ENCODE data around the gene FASTKD3. TPM values are rescaled to one million over a fixed set of nuclear protein-coding genes. Genes with fewer than 3 reads are reported as not detected.

Gene FASTKD3
- polyA plus RNA-seq, 1 donor from 2014 or later = 27.8 TPM

- Histone ChIP-seq H3K9me3 (ENCODE audit: low read length) (no peaks in the 10 kb centered on the region), H3K9ac (ENCODE audit: low read length) (no peak overlapping the region), H3K4me3 (ENCODE audit: low read length) (no peak overlapping the region), H3K9me2 (ENCODE audit: insufficient read depth, low read length) (no peaks in the 10 kb centered on the region), H3K27ac (ENCODE audit: low read length) (no peak overlapping the region), H2AFZ (ENCODE audit: low read depth, low read length) (no peak overlapping the region), H3F3A (ENCODE audit: insufficient read depth, low read length, poor library complexity, severe bottlenecking) (no peaks in the 10 kb centered on the region), H3K4me2 (ENCODE audit: low read length) (no peak overlapping the region), H3K79me2 (replicated peaks; ENCODE audit: insufficient read depth, low read length) (no peaks in the 10 kb centered on the region), H3K27me3 (ENCODE audit: insufficient read depth, low read depth, low read length) (no peaks in the 10 kb centered on the region), H3K36me3 (ENCODE audit: insufficient read depth, low read length) (peaks cover 13% of the 10 kb centered on the region), H4K20me1 (ENCODE audit: insufficient read depth) (no peaks in the 10 kb centered on the region)
- TF ChIP-seq, protein P1, sequence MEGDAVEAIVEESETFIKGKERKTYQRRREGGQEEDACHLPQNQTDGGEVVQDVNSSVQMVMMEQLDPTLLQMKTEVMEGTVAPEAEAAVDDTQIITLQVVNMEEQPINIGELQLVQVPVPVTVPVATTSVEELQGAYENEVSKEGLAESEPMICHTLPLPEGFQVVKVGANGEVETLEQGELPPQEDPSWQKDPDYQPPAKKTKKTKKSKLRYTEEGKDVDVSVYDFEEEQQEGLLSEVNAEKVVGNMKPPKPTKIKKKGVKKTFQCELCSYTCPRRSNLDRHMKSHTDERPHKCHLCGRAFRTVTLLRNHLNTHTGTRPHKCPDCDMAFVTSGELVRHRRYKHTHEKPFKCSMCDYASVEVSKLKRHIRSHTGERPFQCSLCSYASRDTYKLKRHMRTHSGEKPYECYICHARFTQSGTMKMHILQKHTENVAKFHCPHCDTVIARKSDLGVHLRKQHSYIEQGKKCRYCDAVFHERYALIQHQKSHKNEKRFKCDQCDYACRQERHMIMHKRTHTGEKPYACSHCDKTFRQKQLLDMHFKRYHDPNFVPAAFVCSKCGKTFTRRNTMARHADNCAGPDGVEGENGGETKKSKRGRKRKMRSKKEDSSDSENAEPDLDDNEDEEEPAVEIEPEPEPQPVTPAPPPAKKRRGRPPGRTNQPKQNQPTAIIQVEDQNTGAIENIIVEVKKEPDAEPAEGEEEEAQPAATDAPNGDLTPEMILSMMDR (IDR thresholded peaks at IDR 0.05; ENCODE audit: poor library complexity, severe bottlenecking) = no peak
- TF ChIP-seq MXI1 (conservative IDR thresholded peaks at IDR 0.05; ENCODE audit: poor library complexity, severe bottlenecking) (no peak), TAF1 (IDR thresholded peaks at IDR 0.05; ENCODE audit: low read depth) (no peak), SMC3 (conservative IDR thresholded peaks at IDR 0.05; ENCODE audit: poor library complexity) (no peak), POLR2AphosphoS5 (IDR thresholded peaks at IDR 0.05) (no peak), EP300 (conservative IDR thresholded peaks at IDR 0.05; ENCODE audit: poor library complexity, severe bottlenecking) (no peak), RAD21 (conservative IDR thresholded peaks at IDR 0.05) (no peak), REST (IDR thresholded peaks at IDR 0.05; ENCODE audit: borderline replicate concordance) (no peak), EZH2 (IDR thresholded peaks at IDR 0.05; ENCODE audit: borderline replicate concordance, insufficient read depth, low read length, poor library complexity, severe bottlenecking) (no peak)
Measured at GRCh38 chr5:7857361-7857760, 11.5 kb downstream of the FASTKD3 start.

DNA sequence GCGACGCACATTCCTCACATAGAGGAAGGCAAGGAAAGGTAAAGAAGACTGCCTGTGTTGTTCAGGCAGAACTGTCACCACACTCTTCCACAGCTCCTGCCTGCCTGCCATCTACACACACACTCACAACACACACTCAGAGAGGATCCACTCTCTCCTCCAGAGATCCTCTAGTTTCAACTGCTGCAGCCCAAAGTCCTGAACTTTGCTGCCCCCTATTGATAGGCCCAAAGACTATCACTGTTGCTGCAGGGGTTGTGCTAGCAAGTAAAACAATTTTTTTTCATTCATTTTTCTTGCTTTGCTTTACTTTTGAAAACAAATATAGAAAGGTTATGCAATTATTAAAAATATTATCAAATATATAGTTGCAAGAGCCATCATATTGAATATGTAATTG, 12.0 kb downstream of the FASTKD3 start:
- Histone ChIP-seq H3K4me3 (ENCODE audit: low read length) (no peak overlapping the region), H3K27ac (ENCODE audit: low read length) (no peak overlapping the region), H3K9me2 (ENCODE audit: insufficient read depth, low read length) (no peaks in the 10 kb centered on the region), H3K9ac (ENCODE audit: low read length) (no peak overlapping the region), H3K9me3 (ENCODE audit: low read length) (no peaks in the 10 kb centered on the region), H3K36me3 (ENCODE audit: insufficient read depth, low read length) (peaks cover 10% of the 10 kb centered on the region), H4K20me1 (ENCODE audit: insufficient read depth) (no peaks in the 10 kb centered on the region), H3K79me2 (replicated peaks; ENCODE audit: insufficient read depth, low read length) (no peaks in the 10 kb centered on the region), H3K27me3 (ENCODE audit: insufficient read depth, low read depth, low read length) (no peaks in the 10 kb centered on the region), H3K4me2 (ENCODE audit: low read length) (no peak overlapping the region), H3F3A (ENCODE audit: insufficient read depth, low read length, poor library complexity, severe bottlenecking) (no peaks in the 10 kb centered on the region), H2AFZ (ENCODE audit: low read depth, low read length) (no peak overlapping the region)
- TF ChIP-seq RAD21 (conservative IDR thresholded peaks at IDR 0.05) (peak; percentile 94), EP300 (conservative IDR thresholded peaks at IDR 0.05; ENCODE audit: poor library complexity, severe bottlenecking) (no peak), SMC3 (conservative IDR thresholded peaks at IDR 0.05; ENCODE audit: poor library complexity) (peak; percentile 89), POLR2AphosphoS5 (IDR thresholded peaks at IDR 0.05) (no peak), MXI1 (conservative IDR thresholded peaks at IDR 0.05; ENCODE audit: poor library complexity, severe bottlenecking) (no peak), EZH2 (IDR thresholded peaks at IDR 0.05; ENCODE audit: borderline replicate concordance, insufficient read depth, low read length, poor library complexity, severe bottlenecking) (no peak), TAF1 (IDR thresholded peaks at IDR 0.05; ENCODE audit: low read depth) (no peak), REST (IDR thresholded peaks at IDR 0.05; ENCODE audit: borderline replicate concordance) (no peak)
- TF ChIP-seq, protein P1 (IDR thresholded peaks at IDR 0.05; ENCODE audit: poor library complexity, severe bottlenecking) = peak; percentile 92
